Measurements from ENCODE around the gene CLMP. TPM values are rescaled to one million over a fixed set of nuclear protein-coding genes. Genes with fewer than 3 reads are reported as not detected.

Gene CLMP
- polyA plus RNA-seq = 103 and 147 TPM in 2 replicates

GRCh38 chr11:123195188-123196059 lies at the start of gene CLMP:
CLMP (minus strand) TSS chr11:123195248; CDS start chr11:123194940, 308 bp downstream.

GRCh38 chr11:123061403-123062157 lies 133.5 kb downstream of the CLMP start, which contains the start of gene HSPA8:
HSPA8 (minus strand) TSS chr11:123062136; CDS start chr11:123061324, 812 bp downstream.

Other genes with a start within 250 kb of the CLMP start
- not detected in 2 replicates for gene BSX, start 213.4 kb downstream of the CLMP start, polyA plus RNA-seq
- 2,353 and 2,818 TPM in 2 replicates for gene HSPA8, start 133.1 kb downstream of the CLMP start, polyA plus RNA-seq
- 20.7 and 30.0 TPM in 2 replicates for gene GRAMD1B, start 235.0 kb upstream of the CLMP start, polyA plus RNA-seq

All from Purkinje cell (primary cell).